ENCODE measurements around the gene OR10G7.

Gene OR10G7

GRCh38 chr11:123995119-123995518 is 46.0 kb downstream of the OR10G7 start, which contains the start of gene OR10G6:
TSS of gene OR10G6 (minus strand) at chr11:123995161. CDS start at chr11:123995161, 0 bp downstream.
- H3K4me3 ChIP-seq (ENCODE audit: low read length), result no peak within 1 kb of the TSS
- no peak for TF ChIP-seq CTCF (IDR thresholded peaks at IDR 0.05; ENCODE audit: insufficient read depth, low read depth, low read length, missing control alignments)
- no peak for DNase-seq (ENCODE audit: low read depth)

Data from epithelial cell of esophagus (primary cell).